T-helper 9 cell (primary cell): ENCODE data around the gene ROBO2.

Experiments
- DNase-seq: peaks from one replicate; pipeline ENCODE4 v3.0.0-alpha.2; 2020
- total RNA-seq, 2 donors: gene quantifications; one replicate each; lab custom pipeline; 2026; lab: John Stamatoyannopoulos, UW

The ROBO2 gene
- 0 reads per million in 2 donors for total RNA-seq

- no peak for DNase-seq
Observed at GRCh38 chr3:77039606-77040171, at the start of gene ROBO2. Gene ROBO2, plus strand, starts transcription at chr3:77040099. Its CDS starts 687 bp downstream, at chr3:77040786.

GRCh38 chr3:76990606-76991005 lies 49.3 kb upstream of the ROBO2 start:
- DNase-seq, result no peak

- no peak for DNase-seq
Observed at GRCh38 chr3:76991165-76991564, 48.7 kb upstream of the ROBO2 start.

GRCh38 chr3:76997733-76998132 lies 42.2 kb upstream of the ROBO2 start:
- no peak for DNase-seq

- DNase-seq, result no peak
Observed at GRCh38 chr3:76998555-76998954, 41.3 kb upstream of the ROBO2 start.

- DNase-seq, result no peak
Observed at GRCh38 chr3:77001062-77001701, 38.7 kb upstream of the ROBO2 start.

GRCh38 chr3:77014226-77014625 lies 25.7 kb upstream of the ROBO2 start:
- no peak for DNase-seq

GRCh38 chr3:77025471-77025870 lies 14.4 kb upstream of the ROBO2 start:
- no peak for DNase-seq

- no peak for DNase-seq
Observed at GRCh38 chr3:77026904-77027634, 12.8 kb upstream of the ROBO2 start.

GRCh38 chr3:77028005-77028404 lies 11.9 kb upstream of the ROBO2 start:
- DNase-seq, result no peak

GRCh38 chr3:77038468-77038929 lies 1.4 kb upstream of the ROBO2 start:
- DNase-seq, result no peak

- no peak for DNase-seq
Observed at GRCh38 chr3:77038930-77039605, 831 bp upstream of the ROBO2 start.

- no peak for DNase-seq
Observed at GRCh38 chr3:77040216-77040615, 317 bp downstream of the ROBO2 start.

- no peak for DNase-seq
Observed at GRCh38 chr3:77040926-77041722, 1.2 kb downstream of the ROBO2 start.

- DNase-seq, result no peak
Observed at GRCh38 chr3:77041811-77042210, 1.9 kb downstream of the ROBO2 start.

GRCh38 chr3:77042343-77042742 lies 2.4 kb downstream of the ROBO2 start:
- DNase-seq, result no peak

- no peak for DNase-seq
Observed at GRCh38 chr3:77042882-77043281, 3.0 kb downstream of the ROBO2 start.

- DNase-seq, result no peak
Observed at GRCh38 chr3:77045686-77046085, 5.8 kb downstream of the ROBO2 start.

GRCh38 chr3:77048186-77048585 lies 8.3 kb downstream of the ROBO2 start:
- DNase-seq, result no peak

GRCh38 chr3:77051591-77051990 lies 11.7 kb downstream of the ROBO2 start:
- DNase-seq, result no peak

- no peak for DNase-seq
Observed at GRCh38 chr3:77052051-77052501, 12.2 kb downstream of the ROBO2 start.
